ENCODE measurements around the gene ACAA2.

DNA sequence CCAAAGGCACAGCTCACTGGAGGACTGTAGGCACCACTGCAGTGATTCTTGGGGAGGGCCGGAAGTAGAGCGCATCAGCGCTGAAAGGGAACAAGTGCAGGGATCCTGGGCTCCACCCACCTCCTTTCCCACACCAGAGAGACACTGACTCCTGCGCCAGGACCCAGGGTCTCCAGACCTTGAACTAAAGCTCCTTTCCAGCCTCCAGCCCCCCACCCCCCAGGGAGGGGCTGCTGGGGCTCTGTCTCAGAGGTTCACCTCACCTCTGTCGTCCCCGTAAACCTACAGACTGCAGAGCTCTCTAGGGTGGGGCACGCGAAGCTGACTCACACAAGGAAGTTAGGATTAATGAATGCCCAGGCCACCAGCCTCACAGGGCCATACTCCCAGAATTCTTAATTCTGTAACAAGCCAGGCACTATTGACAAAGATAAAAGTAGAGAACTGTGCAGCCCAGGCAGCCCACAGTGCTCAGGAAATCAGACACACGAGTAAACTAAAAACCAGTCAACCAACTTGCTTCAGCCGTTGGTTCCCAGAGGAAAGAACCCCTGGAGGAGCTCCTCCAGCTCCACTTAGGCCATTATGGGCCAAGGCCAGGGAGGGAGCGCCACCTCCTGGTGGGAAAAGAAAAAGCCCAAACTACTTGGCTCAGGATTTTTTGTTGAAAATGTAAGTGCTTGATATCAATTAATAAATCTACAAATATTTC is 45.1 kb upstream of the ACAA2 start:
- TF ChIP-seq EP300 (IDR thresholded peaks at IDR 0.05): no peak
- no peak for TF ChIP-seq POLR2A (IDR thresholded peaks at IDR 0.05)
- peak in 2 of 3 donors; percentile 35 to 56 for TF ChIP-seq POLR2AphosphoS5 (IDR thresholded peaks at IDR 0.05)
- TF ChIP-seq, protein P1, sequence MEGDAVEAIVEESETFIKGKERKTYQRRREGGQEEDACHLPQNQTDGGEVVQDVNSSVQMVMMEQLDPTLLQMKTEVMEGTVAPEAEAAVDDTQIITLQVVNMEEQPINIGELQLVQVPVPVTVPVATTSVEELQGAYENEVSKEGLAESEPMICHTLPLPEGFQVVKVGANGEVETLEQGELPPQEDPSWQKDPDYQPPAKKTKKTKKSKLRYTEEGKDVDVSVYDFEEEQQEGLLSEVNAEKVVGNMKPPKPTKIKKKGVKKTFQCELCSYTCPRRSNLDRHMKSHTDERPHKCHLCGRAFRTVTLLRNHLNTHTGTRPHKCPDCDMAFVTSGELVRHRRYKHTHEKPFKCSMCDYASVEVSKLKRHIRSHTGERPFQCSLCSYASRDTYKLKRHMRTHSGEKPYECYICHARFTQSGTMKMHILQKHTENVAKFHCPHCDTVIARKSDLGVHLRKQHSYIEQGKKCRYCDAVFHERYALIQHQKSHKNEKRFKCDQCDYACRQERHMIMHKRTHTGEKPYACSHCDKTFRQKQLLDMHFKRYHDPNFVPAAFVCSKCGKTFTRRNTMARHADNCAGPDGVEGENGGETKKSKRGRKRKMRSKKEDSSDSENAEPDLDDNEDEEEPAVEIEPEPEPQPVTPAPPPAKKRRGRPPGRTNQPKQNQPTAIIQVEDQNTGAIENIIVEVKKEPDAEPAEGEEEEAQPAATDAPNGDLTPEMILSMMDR (IDR thresholded peaks at IDR 0.05): peak in 5 of 7 experiments; percentile 52 to 92 (median 78)
